H9 (cell line): ENCODE results near the gene SOCS3. TPM values are rescaled to one million over a fixed set of nuclear protein-coding genes. Genes with fewer than 3 reads are reported as not detected.

Source experiments
- DNase-seq: peaks from one replicate; pipeline ENCODE4 v3.0.0-alpha.2; 2017
- H2AFZ ChIP-seq: one replicate; pipeline ENCODE4 v1.6.1; 2013; ENCODE audit warnings: mild to moderate bottlenecking, low read length, control low read depth, moderate library complexity
- H2AK5ac ChIP-seq: 2 replicates; pipeline ENCODE4 v1.6.1; 2013; ENCODE audit warnings: low read length, control low read depth, mixed read lengths; ENCODE audit not compliant: insufficient read length
- H2BK120ac ChIP-seq: one replicate; pipeline ENCODE4 v1.6.1; 2013; ENCODE audit warnings: low read depth, mild to moderate bottlenecking, low read length, control low read depth, inconsistent platforms; ENCODE audit not compliant: poor library complexity, severe bottlenecking
- H2BK12ac ChIP-seq: 2 replicates; pipeline ENCODE4 v1.6.1; 2013; ENCODE audit warnings: low read length, control low read depth, mixed read lengths, low read depth; ENCODE audit not compliant: insufficient read length
- H2BK15ac ChIP-seq: 2 replicates; pipeline ENCODE4 v1.6.1; 2013; ENCODE audit warnings: low read depth, low read length, control low read depth
- H2BK20ac ChIP-seq: one replicate; pipeline ENCODE4 v1.6.1; 2013; ENCODE audit warnings: low read depth, mild to moderate bottlenecking, low read length, control low read depth, inconsistent platforms; ENCODE audit not compliant: poor library complexity, severe bottlenecking
- H2BK5ac ChIP-seq: 2 replicates; pipeline ENCODE4 v1.6.1; 2013; ENCODE audit warnings: low read length, control low read depth, mixed read lengths; ENCODE audit not compliant: insufficient read length
- H3K14ac ChIP-seq: 2 replicates; pipeline ENCODE4 v1.6.1; 2013; ENCODE audit warnings: low read length, control low read depth; ENCODE audit not compliant: insufficient read depth
- H3K18ac ChIP-seq: 2 replicates; pipeline ENCODE4 v1.6.1; 2013; ENCODE audit warnings: low read depth, mild to moderate bottlenecking, mixed read lengths, low read length, control low read depth; ENCODE audit not compliant: insufficient read length
- H3K23ac ChIP-seq: 2 replicates; pipeline ENCODE4 v1.6.1; 2013; ENCODE audit warnings: low read length, control low read depth, mixed read lengths, low read depth; ENCODE audit not compliant: insufficient read length
- H3K23me2 ChIP-seq: 2 replicates; pipeline ENCODE4 v1.6.1; 2013; ENCODE audit warnings: low read depth, mild to moderate bottlenecking, mixed read lengths, low read length, control low read depth; ENCODE audit not compliant: insufficient read length, poor library complexity, severe bottlenecking
- H3K27ac ChIP-seq: 2 replicates; pipeline ENCODE4 v1.5.1; 2013; ENCODE audit warnings: low read length, control low read depth, mixed read lengths, low read depth; ENCODE audit not compliant: insufficient read length
- H3K27me3 ChIP-seq: 2 replicates; pipeline ENCODE4 v1.6.1; 2013; ENCODE audit warnings: low read length, control low read depth, inconsistent platforms; ENCODE audit not compliant: insufficient read depth
- H3K4ac ChIP-seq: 2 replicates; pipeline ENCODE4 v1.6.1; 2013; ENCODE audit warnings: low read depth, mild to moderate bottlenecking, control low read depth, inconsistent platforms, low read length, moderate library complexity
- H3K4me1 ChIP-seq: 2 replicates; pipeline ENCODE4 v1.6.1; 2013; ENCODE audit warnings: low read length, control low read depth, inconsistent platforms; ENCODE audit not compliant: insufficient read depth
- H3K4me2 ChIP-seq: 2 replicates; pipeline ENCODE4 v1.6.1; 2013; ENCODE audit warnings: low read length, control low read depth, mixed read lengths; ENCODE audit not compliant: insufficient read length, insufficient read depth
- H3K56ac ChIP-seq: 2 replicates; pipeline ENCODE4 v1.6.1; 2013; ENCODE audit warnings: low read depth, mild to moderate bottlenecking, mixed read lengths, low read length, control low read depth; ENCODE audit not compliant: insufficient read length
- H3K79me1 ChIP-seq: 2 replicates; pipeline ENCODE4 v1.6.1; 2013; ENCODE audit warnings: low read depth, mild to moderate bottlenecking, moderate library complexity, low read length, control low read depth, inconsistent platforms; ENCODE audit not compliant: insufficient read depth, poor library complexity, severe bottlenecking
- H3K79me2 ChIP-seq: 2 replicates; pipeline ENCODE4 v1.6.1; 2013; ENCODE audit warnings: low read length, control low read depth, inconsistent platforms; ENCODE audit not compliant: insufficient read depth
- H3K9ac ChIP-seq: 2 replicates; pipeline ENCODE4 v1.6.1; 2013; ENCODE audit warnings: low read length, control low read depth, mixed read lengths; ENCODE audit not compliant: insufficient read length; ENCODE audit errors: extremely low read depth
- H3K9me3 ChIP-seq: one replicate; pipeline ENCODE4 v1.6.1; 2013; ENCODE audit warnings: low read depth, low read length, inconsistent platforms; ENCODE audit not compliant: control insufficient read depth
- H3T11ph ChIP-seq: one replicate; pipeline ENCODE4 v1.6.1; 2013; ENCODE audit warnings: mild to moderate bottlenecking, low read length, control low read depth, inconsistent platforms
- H4K20me1 ChIP-seq: one replicate; pipeline ENCODE4 v1.6.1; 2013; ENCODE audit not compliant: control insufficient read depth, insufficient read length, insufficient read depth
- H4K5ac ChIP-seq: 2 replicates; pipeline ENCODE4 v1.6.1; 2013; ENCODE audit warnings: low read depth, mild to moderate bottlenecking, mixed read lengths, low read length, control low read depth; ENCODE audit not compliant: insufficient read length
- H4K8ac ChIP-seq: replicated peaks from 2 replicates; pipeline ENCODE4 v1.6.1; 2013; ENCODE audit warnings: low read length, control low read depth, mixed read lengths, low read depth; ENCODE audit not compliant: insufficient read length
- H4K91ac ChIP-seq: 2 replicates; pipeline ENCODE4 v1.6.1; 2013; ENCODE audit warnings: low read depth, mild to moderate bottlenecking, moderate library complexity, mixed read lengths, low read length, control low read depth; ENCODE audit not compliant: insufficient read length
- H3K27ac Mint-ChIP-seq, 3 experiments: 2 replicates in 2 of 3; 3 replicates in 1 of 3; pipeline ENCODE4 v1.8.0; 2020 to 2021; ENCODE audit warnings: mixed read lengths in 3 of 3, mild to moderate bottlenecking in 1 of 3, moderate library complexity in 1 of 3
- H3K27me3 Mint-ChIP-seq: 2 replicates; pipeline ENCODE4 v1.8.0; 2021; ENCODE audit warnings: low read depth, mild to moderate bottlenecking, moderate library complexity, mixed read lengths
- H3K36me3 Mint-ChIP-seq, 3 experiments: 2 replicates in 2 of 3; 3 replicates in 1 of 3; pipeline ENCODE4 v1.8.0; 2020 to 2021; ENCODE audit warnings: low read depth in 3 of 3, mixed read lengths in 3 of 3; ENCODE audit not compliant: insufficient read depth in 1 of 3
- H3K4me1 Mint-ChIP-seq, 2 experiments: 2 replicates each; pipeline ENCODE4 v1.8.0; 2020; ENCODE audit warnings: mixed read lengths in 2 of 2
- H3K4me3 Mint-ChIP-seq, 2 experiments: 2 replicates in 1 of 2; 3 replicates in 1 of 2; pipeline ENCODE4 v1.8.0; 2020 to 2021; ENCODE audit warnings: mild to moderate bottlenecking in 2 of 2, mixed read lengths in 2 of 2, moderate library complexity in 1 of 2
- H3K9me3 Mint-ChIP-seq, 2 experiments: 2 replicates in 1 of 2; 3 replicates in 1 of 2; pipeline ENCODE4 v1.8.0; 2020; ENCODE audit warnings: mild to moderate bottlenecking in 2 of 2, mixed read lengths in 2 of 2, moderate library complexity in 1 of 2
- CTCF ChIP-seq: fragments of 200-600 bp; sonication (generic); conservative IDR thresholded peaks from 3 replicates; pipeline ENCODE4 v1.8.0; 2021; ENCODE audit warnings: antibody characterized with exemption, mild to moderate bottlenecking
- WGBS: extraction: QIAGEN DNeasy Blood & Tissue Kit; methylation state at CpG from one replicate; pipeline ENCODE4 v1.1.7; 2013; ENCODE audit warnings: missing lambda C conversion rate, low lambda C conversion rate, mixed read lengths; ENCODE audit not compliant: insufficient read length; ENCODE audit errors: extremely low coverage; 5-methylcytosine and 5-hydroxymethylcytosine counted together
- total RNA-seq: library from RNA; stranded (reverse); gene quantifications from 2 replicates; pipeline ENCODE4 v1.2.1, GENCODE V29; 2021

Gene SOCS3
- total RNA-seq, 1 experiment from 2014 or later = 9.5 TPM

- Histone ChIP-seq H2BK5ac (no peak overlapping the region), H3K4me1 (no peaks in the 10 kb centered on the region), H3K27ac (no peak overlapping the region), H3K23ac (no peak overlapping the region), H4K91ac (no peak overlapping the region), H2BK120ac (no peak overlapping the region), H2AK5ac (no peak overlapping the region), H2BK20ac (no peak overlapping the region), H3K14ac (peak overlapping the region; percentile 26; the same call in 1 of the 2 replicates), H4K5ac (no peak overlapping the region), H2BK12ac (no peak overlapping the region), H3T11ph (no peak overlapping the region), H3K18ac (no peak overlapping the region), H2BK15ac (no peak overlapping the region), H3K27me3 (no peaks in the 10 kb centered on the region), H3K79me1 (peaks cover 5% of the 10 kb centered on the region), H3K4me2 (no peak overlapping the region), H3K79me2 (peaks cover 6% of the 10 kb centered on the region; the same call in 1 of the 2 replicates), H3K23me2 (no peaks in the 10 kb centered on the region), H4K8ac (no peak overlapping the region), H2AFZ (no peak overlapping the region), H3K4ac (no peak overlapping the region), H4K20me1 (peaks cover 3% of the 10 kb centered on the region), H3K9ac (no peak overlapping the region), H3K9me3 (no peaks in the 10 kb centered on the region), H3K56ac (no peak overlapping the region)
- Mint-ChIP-seq H3K9me3 (no peaks in the 10 kb centered on the region), H3K4me1 (peaks cover 16 to 19% of the 10 kb centered on the region in 2 experiments), H3K27me3 (no peaks in the 10 kb centered on the region), H3K27ac (peak overlapping the region; percentile 44 to 93 (median 70); a peak in 4 of 7 replicates), H3K36me3 (peaks cover 26 to 52% (median 35%) of the 10 kb centered on the region in 3 experiments; a peak in 6 of 7 replicates), H3K4me3 (no peak overlapping the region)
- no peak for TF ChIP-seq CTCF
- no peak for DNase-seq
- WGBS = no CpG with 5 or more reads among the region's 7 CpGs
Observed at GRCh38 chr17:78407387-78408000, 47.6 kb upstream of the SOCS3 start.
